ENCODE data around the gene ARHGEF28. TPM values are rescaled to one million over a fixed set of nuclear protein-coding genes. Genes with fewer than 3 reads are reported as not detected.

Gene ARHGEF28
- total and polyA plus RNA-seq, 2 of the 4 experiments (the other 2 are of a cell fraction): 3.6 to 16.0 TPM

GRCh38 chr5:73623060-73623459, 2.9 kb upstream of the ARHGEF28 start:
- H3K27me3 ChIP-seq (ENCODE audit: control insufficient read depth, insufficient read depth, low read length): no peaks in the 10 kb centered on the region
- H3K4me3 ChIP-seq (ENCODE audit: insufficient read depth, low read depth, low read length): no peak overlapping the region
- H3K23ac ChIP-seq (ENCODE audit: low read depth, low read length): no peak overlapping the region
- H2AK9ac ChIP-seq (replicated peaks; ENCODE audit: low read depth, low read length, poor library complexity): no peak overlapping the region
- H2BK15ac ChIP-seq (ENCODE audit: low read depth, low read length): no peak overlapping the region
- H2AK5ac ChIP-seq (ENCODE audit: low read depth, low read length): no peak overlapping the region
- H4K91ac ChIP-seq (ENCODE audit: insufficient read depth, low read depth, low read length): no peak overlapping the region
- dilution Hi-C loops (cut with HindIII; ENCODE audit: low sequenced_read_pairs, unreplicated experiment) (no loop called here), intact Hi-C loops (cut with micrococcal nuclease) (no loop called here), in situ Hi-C loops (cut with MboI; ENCODE audit: low sequenced_read_pairs) (no loop called here)
- no peak overlapping the region for H2AFZ ChIP-seq (replicated peaks; ENCODE audit: low read length, poor library complexity)
- DNase-seq (no peak), ATAC-seq (ENCODE audit: low read depth) (no peak)
- H3K9me3 ChIP-seq (ENCODE audit: control insufficient read depth, insufficient read depth, low read length): no peaks in the 10 kb centered on the region
- no peak overlapping the region for H3K9ac ChIP-seq (ENCODE audit: low read depth, low read length)
- ChIA-PET CTCF (no interaction called here), POLR2A (ENCODE audit: unreplicated experiment) (no interaction called here)
- BruUV-seq (replicated peaks): no TSS peak
- no peak overlapping the region for H2BK120ac ChIP-seq (ENCODE audit: low read depth, low read length)
- no peak overlapping the region for H3K4ac ChIP-seq (ENCODE audit: low read depth, low read length)
- no peak overlapping the region for H3K14ac ChIP-seq (replicated peaks; ENCODE audit: low read depth, low read length)
- H3K36me3 ChIP-seq (ENCODE audit: control insufficient read depth, insufficient read depth, low read length): no peaks in the 10 kb centered on the region
- H3K4me1 ChIP-seq (ENCODE audit: control insufficient read depth, insufficient read depth, low read length): peaks cover 3% of the 10 kb centered on the region; the same call in 1 of the 2 replicates
- H3K56ac ChIP-seq (ENCODE audit: extremely low read depth, insufficient read depth, low read length): no peak overlapping the region
- H4K20me1 ChIP-seq (ENCODE audit: insufficient read depth, low read length): no peaks in the 10 kb centered on the region
- H2BK20ac ChIP-seq (ENCODE audit: low read depth, low read length): no peak overlapping the region
- WGBS, 2 experiments (ENCODE audit: extremely low coverage in 2 of 2, insufficient read length in 1 of 2): no CpG with 5 or more reads among the region's 2 CpGs
- H3K79me1 ChIP-seq (ENCODE audit: low read depth in 1 of 2, low read length in 2 of 2): peaks cover 0 to 22% of the 10 kb centered on the region in 2 experiments
- no peak overlapping the region for H4K5ac ChIP-seq (ENCODE audit: low read depth, low read length)
- no peak overlapping the region for H3K27ac ChIP-seq (ENCODE audit: insufficient read depth, low read length)
- H3K9me1 ChIP-seq (ENCODE audit: insufficient read depth, low read length): peaks cover 3% of the 10 kb centered on the region; the same call in 1 of the 2 replicates
- no peak overlapping the region for H4K8ac ChIP-seq (ENCODE audit: low read depth in 2 of 2, low read length in 2 of 2)
- no peak overlapping the region for H3K4me2 ChIP-seq (ENCODE audit: low read depth, low read length)
- H3K18ac ChIP-seq (ENCODE audit: low read depth, low read length): no peak overlapping the region
- no peak overlapping the region for H2BK5ac ChIP-seq (ENCODE audit: low read depth, low read length, poor library complexity, severe bottlenecking)
- no peak for TF ChIP-seq NFE2L2 (IDR thresholded peaks at IDR 0.05; ENCODE audit: low read depth, low read length)
- TF ChIP-seq RCOR1 (IDR thresholded peaks at IDR 0.05; ENCODE audit: insufficient replicate concordance, low read length): no peak
- no peak for TF ChIP-seq ELK1 (IDR thresholded peaks at IDR 0.05; ENCODE audit: borderline replicate concordance, low read depth, low read length)
- no peak for TF ChIP-seq USF2 (IDR thresholded peaks at IDR 0.05; ENCODE audit: low read depth, low read length)
- no peak for TF ChIP-seq BHLHE40 (IDR thresholded peaks at IDR 0.05; ENCODE audit: low read depth, low read length)
